ENCODE data around the gene RIMKLB.
"Not testable (repeated sequence)": the region's sequence is repeated elsewhere in the genome, so short reads cannot be mapped to it uniquely, and the experiment has no call there.

The RIMKLB gene

DNA sequence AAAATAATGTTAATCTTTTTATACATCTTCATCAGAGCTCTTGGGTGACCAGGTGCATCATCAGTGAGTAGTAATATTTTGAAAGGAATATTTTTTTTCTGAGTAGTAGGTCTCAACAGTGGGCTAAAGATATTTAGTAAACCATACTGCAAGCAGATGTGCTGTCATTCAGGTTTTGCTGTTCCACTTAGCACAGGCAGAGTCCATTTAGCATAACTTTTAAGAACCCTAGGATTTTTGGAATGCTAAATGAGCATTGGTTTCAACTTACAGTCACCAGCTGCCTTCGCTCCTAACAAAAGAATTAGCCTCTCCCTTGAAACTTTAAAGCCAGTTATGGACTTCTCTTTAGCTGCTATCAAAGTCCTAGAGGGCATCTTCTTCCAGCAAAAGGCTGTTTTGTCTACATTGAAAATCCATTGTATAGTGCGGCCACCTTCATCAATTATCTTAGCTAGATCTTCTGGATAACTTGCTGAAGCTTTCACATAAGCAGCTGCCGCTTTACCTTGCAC lies 24.6 kb downstream of the RIMKLB start:
- Histone ChIP-seq H3K36me3 (replicated peaks) (no peaks in the 10 kb centered on the region), H3K4me3 (ENCODE audit: low read depth, low read length) (no peak overlapping the region), H3K27me3 (replicated peaks) (no peaks in the 10 kb centered on the region), H3K27ac (no peak overlapping the region)
- DNase-seq: no peak
- TF ChIP-seq CTCF (IDR thresholded peaks at IDR 0.05; ENCODE audit: low read depth, low read length, missing control alignments): no peak
- in situ Hi-C loops (cut with HindIII; ENCODE audit: low pct_ligation_motif_present, low sequenced_read_pairs): no loop called here

DNA sequence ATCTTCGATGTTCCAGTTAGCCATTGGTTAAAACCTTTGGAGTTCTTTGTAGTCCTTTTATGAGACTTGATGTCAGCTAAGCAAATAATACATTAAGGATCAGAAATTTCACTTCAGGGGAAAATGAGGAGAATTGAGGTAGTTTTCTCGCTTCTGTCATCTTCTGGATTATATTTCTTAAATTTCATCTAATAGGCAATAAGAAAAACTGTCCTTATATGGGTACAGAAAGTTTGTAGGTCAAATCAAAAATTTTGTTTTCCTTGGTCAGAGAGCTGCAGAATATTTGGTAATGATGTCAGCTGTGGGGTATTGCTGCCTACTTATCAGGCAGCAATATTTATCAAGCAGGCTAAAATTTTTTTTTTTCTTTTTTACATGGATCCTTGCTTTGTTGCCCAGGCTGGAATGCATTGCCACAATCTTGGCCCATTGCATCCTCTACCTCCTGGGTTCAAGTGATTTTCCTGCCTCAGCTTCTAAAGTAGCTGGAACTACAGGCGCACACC lies 37.1 kb downstream of the RIMKLB start:
- DNase-seq: no peak
- H3K27ac ChIP-seq: no peak overlapping the region

GRCh38 chr12:8742501-8742900 lies 44.7 kb downstream of the RIMKLB start:
- no peaks in the 10 kb centered on the region for H3K36me3 ChIP-seq (replicated peaks)
- H3K4me3 ChIP-seq (ENCODE audit: low read depth, low read length): no peak overlapping the region
- DNase-seq: peak; percentile 50
- H3K27ac ChIP-seq: no peak overlapping the region
- in situ Hi-C loops (cut with HindIII; ENCODE audit: low pct_ligation_motif_present, low sequenced_read_pairs): no loop called here
- H3K27me3 ChIP-seq (replicated peaks): no peaks in the 10 kb centered on the region
- TF ChIP-seq CTCF (IDR thresholded peaks at IDR 0.05; ENCODE audit: low read depth, low read length, missing control alignments): no peak

More for the DNA sequence above, 37.1 kb downstream of the RIMKLB start:
- no peak for TF ChIP-seq CTCF (IDR thresholded peaks at IDR 0.05; ENCODE audit: low read depth, low read length, missing control alignments)
- H3K36me3 ChIP-seq (replicated peaks): no peaks in the 10 kb centered on the region
- no peaks in the 10 kb centered on the region for H3K27me3 ChIP-seq (replicated peaks)
- no peak overlapping the region for H3K4me3 ChIP-seq (ENCODE audit: low read depth, low read length)
- in situ Hi-C loops (cut with HindIII; ENCODE audit: low pct_ligation_motif_present, low sequenced_read_pairs): no loop called here

GRCh38 chr12:8743121-8743520 lies 45.3 kb downstream of the RIMKLB start:
- H3K36me3 ChIP-seq (replicated peaks); H3K4me3 ChIP-seq (ENCODE audit: low read depth, low read length); H3K27me3 ChIP-seq (replicated peaks); DNase-seq; H3K27ac ChIP-seq; in situ Hi-C loops (cut with HindIII; ENCODE audit: low pct_ligation_motif_present, low sequenced_read_pairs): not testable (repeated sequence)

GRCh38 chr12:8745631-8746030 lies 47.8 kb downstream of the RIMKLB start:
- DNase-seq; H3K4me3 ChIP-seq (ENCODE audit: low read depth, low read length); in situ Hi-C loops (cut with HindIII; ENCODE audit: low pct_ligation_motif_present, low sequenced_read_pairs); H3K27me3 ChIP-seq (replicated peaks); H3K36me3 ChIP-seq (replicated peaks); H3K27ac ChIP-seq: not testable (repeated sequence)

- TF ChIP-seq CTCF (IDR thresholded peaks at IDR 0.05; ENCODE audit: low read depth, low read length, missing control alignments): no peak
- in situ Hi-C loops (cut with HindIII; ENCODE audit: low pct_ligation_motif_present, low sequenced_read_pairs): no loop called here
- DNase-seq: no peak
- Histone ChIP-seq H3K27ac (no peak overlapping the region), H3K4me3 (ENCODE audit: low read depth, low read length) (no peak overlapping the region), H3K27me3 (replicated peaks) (no peaks in the 10 kb centered on the region), H3K36me3 (replicated peaks) (no peaks in the 10 kb centered on the region)
These were observed 48.3 kb downstream of the RIMKLB start for GRCh38 chr12:8746046-8746445.

DNA sequence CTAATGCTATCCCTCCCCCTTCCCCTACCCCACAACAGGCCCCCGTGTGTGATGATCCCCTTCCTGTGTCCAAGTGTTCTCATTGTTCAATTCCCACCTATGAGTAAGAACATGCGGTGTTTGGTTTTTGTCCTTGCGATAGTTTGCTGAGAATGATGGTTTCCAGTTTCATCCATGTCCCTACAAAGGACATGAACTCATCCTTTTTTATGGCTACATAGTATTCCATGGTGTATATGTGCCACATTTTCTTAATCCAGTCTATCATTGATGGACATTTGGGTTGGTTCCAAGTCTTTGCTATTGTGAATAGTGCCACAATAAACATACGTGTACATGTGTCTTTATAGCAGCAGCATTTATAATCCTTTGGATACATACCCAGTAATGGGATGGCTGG lies 62.3 kb downstream of the RIMKLB start:
- H3K27me3 ChIP-seq (replicated peaks); H3K27ac ChIP-seq; H3K4me3 ChIP-seq (ENCODE audit: low read depth, low read length); H3K36me3 ChIP-seq (replicated peaks); DNase-seq; in situ Hi-C loops (cut with HindIII; ENCODE audit: low pct_ligation_motif_present, low sequenced_read_pairs): not testable (repeated sequence)

- H3K27me3 ChIP-seq (replicated peaks); H3K4me3 ChIP-seq (ENCODE audit: low read depth, low read length); H3K36me3 ChIP-seq (replicated peaks); in situ Hi-C loops (cut with HindIII; ENCODE audit: low pct_ligation_motif_present, low sequenced_read_pairs); H3K27ac ChIP-seq; DNase-seq: not testable (repeated sequence)
These were observed 64.9 kb downstream of the RIMKLB start for GRCh38 chr12:8762701-8763100.

DNA sequence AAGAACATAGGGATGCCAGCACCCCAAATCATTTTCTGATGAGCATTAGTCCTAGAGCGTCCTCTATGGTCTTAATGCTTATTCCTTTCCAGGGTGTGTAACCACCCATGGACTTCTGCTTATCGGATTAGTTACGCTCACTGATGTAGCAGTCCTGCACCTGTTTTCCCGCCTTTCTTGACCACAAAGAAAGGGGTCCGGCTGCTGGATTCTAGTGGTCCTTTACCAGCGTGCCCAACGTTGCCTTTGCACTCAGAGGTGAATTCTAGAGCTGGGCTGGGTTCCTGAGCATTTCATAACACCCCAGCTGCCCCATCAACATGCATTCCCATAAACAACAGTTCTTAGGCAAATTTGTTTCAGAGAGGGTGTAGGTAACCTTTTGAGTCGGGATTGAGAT lies 68.3 kb downstream of the RIMKLB start:
- H3K27me3 ChIP-seq (replicated peaks); in situ Hi-C loops (cut with HindIII; ENCODE audit: low pct_ligation_motif_present, low sequenced_read_pairs); H3K27ac ChIP-seq; DNase-seq; H3K4me3 ChIP-seq (ENCODE audit: low read depth, low read length); H3K36me3 ChIP-seq (replicated peaks): not testable (repeated sequence)

Measured in brain microvascular endothelial cell (primary cell).